Loucy (cell line): ENCODE data around the gene F2R.

Experiments used
- H2AFZ ChIP-seq: fragments of 200-600 bp; sonication (generic); 2 replicates; pipeline ENCODE4 v1.6.0; 2016; ENCODE audit warnings: antibody characterized with exemption, mild to moderate bottlenecking, low read length, moderate library complexity
- H3F3A ChIP-seq: fragments of 200-600 bp; 2 replicates; pipeline ENCODE4 v1.6.0; 2016; ENCODE audit warnings: antibody characterized with exemption, low read depth, mild to moderate bottlenecking
- H3K27me3 ChIP-seq: fragments of 200-600 bp; sonication (generic); 2 replicates; pipeline ENCODE4 v1.6.1; 2014; ENCODE audit warnings: low read length, mild to moderate bottlenecking; ENCODE audit not compliant: insufficient read depth, poor library complexity, severe bottlenecking
- H3K36me3 ChIP-seq: fragments of 200-600 bp; sonication (generic); 2 replicates; pipeline ENCODE4 v1.6.1; 2016; ENCODE audit warnings: low read length; ENCODE audit not compliant: insufficient read depth
- H3K4me1 ChIP-seq: fragments of 200-600 bp; sonication (generic); 2 replicates; pipeline ENCODE4 v1.5.1; 2014; ENCODE audit warnings: low read length, mild to moderate bottlenecking; ENCODE audit not compliant: insufficient read depth, poor library complexity, severe bottlenecking
- H3K4me2 ChIP-seq: fragments of 200-600 bp; sonication (generic); 2 replicates; pipeline ENCODE4 v1.6.0; 2014; ENCODE audit warnings: antibody characterized with exemption, low read length, low read depth, mild to moderate bottlenecking; ENCODE audit not compliant: poor library complexity, severe bottlenecking
- H3K4me3 ChIP-seq: fragments of 200-600 bp; sonication (generic); 2 replicates; pipeline ENCODE4 v1.5.1; 2014; ENCODE audit warnings: low read length, mild to moderate bottlenecking, mixed read lengths; ENCODE audit not compliant: poor library complexity, severe bottlenecking
- H3K79me2 ChIP-seq: fragments of 200-600 bp; sonication (generic); 2 replicates; pipeline ENCODE4 v1.6.1; 2014; ENCODE audit warnings: low read length; ENCODE audit not compliant: insufficient read depth
- H3K9ac ChIP-seq: fragments of 200-600 bp; sonication (generic); 2 replicates; pipeline ENCODE4 v1.6.0; 2014; ENCODE audit warnings: mild to moderate bottlenecking, low read depth, low read length, moderate library complexity; ENCODE audit not compliant: poor library complexity, severe bottlenecking
- H3K9me2 ChIP-seq: fragments of 200-600 bp; sonication (generic); replicated peaks from 2 replicates; pipeline ENCODE4 v1.6.1; 2016; ENCODE audit warnings: low read depth, low read length, mixed read lengths
- H3K9me3 ChIP-seq: fragments of 200-600 bp; sonication (generic); 2 replicates; pipeline ENCODE4 v1.6.1; 2014; ENCODE audit warnings: mild to moderate bottlenecking, antibody characterized with exemption, low read length, low read depth; ENCODE audit not compliant: insufficient read depth
- H4K20me1 ChIP-seq: fragments of 200-600 bp; sonication (generic); 2 replicates; pipeline ENCODE4 v1.6.0; 2014; ENCODE audit warnings: antibody characterized with exemption, low read length, mild to moderate bottlenecking; ENCODE audit not compliant: insufficient read depth, poor library complexity, severe bottlenecking
- EZH2phosphoT487 ChIP-seq: fragments of 200-600 bp; IDR thresholded peaks from 2 replicates; pipeline ENCODE4 v1.6.1; 2018; ENCODE audit warnings: antibody characterized with exemption, mild to moderate bottlenecking, moderate library complexity, borderline replicate concordance
- TF ChIP-seq, protein P1 (sequence below): fragments of 200-600 bp; sonication (generic); conservative IDR thresholded peaks from 2 replicates; pipeline ENCODE4 v1.5.1; 2014; ENCODE audit warnings: mild to moderate bottlenecking, antibody characterized with exemption, low read length

The F2R gene

GRCh38 chr5:76724871-76725270 is 8.9 kb downstream of the F2R start:
- peaks cover 26% of the 10 kb centered on the region for H3K36me3 ChIP-seq
- H3K4me1 ChIP-seq, result peaks cover 39% of the 10 kb centered on the region
- peaks cover 39% of the 10 kb centered on the region for H4K20me1 ChIP-seq
- H2AFZ ChIP-seq, result no peak overlapping the region
- H3K9ac ChIP-seq, result no peak overlapping the region
- H3K9me3 ChIP-seq, result peaks cover 20% of the 10 kb centered on the region
- H3K4me2 ChIP-seq, result peak overlapping the region; percentile 65
- H3K27me3 ChIP-seq, result no peaks in the 10 kb centered on the region
- TF ChIP-seq, protein P1, sequence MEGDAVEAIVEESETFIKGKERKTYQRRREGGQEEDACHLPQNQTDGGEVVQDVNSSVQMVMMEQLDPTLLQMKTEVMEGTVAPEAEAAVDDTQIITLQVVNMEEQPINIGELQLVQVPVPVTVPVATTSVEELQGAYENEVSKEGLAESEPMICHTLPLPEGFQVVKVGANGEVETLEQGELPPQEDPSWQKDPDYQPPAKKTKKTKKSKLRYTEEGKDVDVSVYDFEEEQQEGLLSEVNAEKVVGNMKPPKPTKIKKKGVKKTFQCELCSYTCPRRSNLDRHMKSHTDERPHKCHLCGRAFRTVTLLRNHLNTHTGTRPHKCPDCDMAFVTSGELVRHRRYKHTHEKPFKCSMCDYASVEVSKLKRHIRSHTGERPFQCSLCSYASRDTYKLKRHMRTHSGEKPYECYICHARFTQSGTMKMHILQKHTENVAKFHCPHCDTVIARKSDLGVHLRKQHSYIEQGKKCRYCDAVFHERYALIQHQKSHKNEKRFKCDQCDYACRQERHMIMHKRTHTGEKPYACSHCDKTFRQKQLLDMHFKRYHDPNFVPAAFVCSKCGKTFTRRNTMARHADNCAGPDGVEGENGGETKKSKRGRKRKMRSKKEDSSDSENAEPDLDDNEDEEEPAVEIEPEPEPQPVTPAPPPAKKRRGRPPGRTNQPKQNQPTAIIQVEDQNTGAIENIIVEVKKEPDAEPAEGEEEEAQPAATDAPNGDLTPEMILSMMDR, result no peak
- TF ChIP-seq EZH2phosphoT487, result no peak
- peaks cover 92% of the 10 kb centered on the region for H3K79me2 ChIP-seq
- H3K9me2 ChIP-seq, result no peaks in the 10 kb centered on the region
- 0 out of 2 replicates have a peak, but pooled peaks cover 3% of the 10 kb centered on the region for H3F3A ChIP-seq
- H3K4me3 ChIP-seq, result peak overlapping the region; percentile 6

GRCh38 chr5:76728965-76729364 is 13.0 kb downstream of the F2R start:
- Histone ChIP-seq H3K36me3 (peaks cover 63% of the 10 kb centered on the region), H4K20me1 (peaks cover 10% of the 10 kb centered on the region), H2AFZ (no peak overlapping the region), H3K4me1 (peaks cover 18% of the 10 kb centered on the region), H3K9ac (no peak overlapping the region), H3K4me3 (no peak overlapping the region), H3K9me3 (peaks cover 27% of the 10 kb centered on the region), H3K79me2 (peaks cover 66% of the 10 kb centered on the region), H3K27me3 (no peaks in the 10 kb centered on the region), H3K4me2 (no peak overlapping the region), H3K9me2 (no peaks in the 10 kb centered on the region), H3F3A (0 out of 2 replicates have a peak, but pooled peaks cover 3% of the 10 kb centered on the region)
- TF ChIP-seq, protein P1, result no peak
- no peak for TF ChIP-seq EZH2phosphoT487

- 0 out of 2 replicates have a peak, but pooled peaks cover 3% of the 10 kb centered on the region for H3F3A ChIP-seq
- no peaks in the 10 kb centered on the region for H3K27me3 ChIP-seq
- no peaks in the 10 kb centered on the region for H3K9me2 ChIP-seq
- TF ChIP-seq, protein P1, result no peak
- no peak for TF ChIP-seq EZH2phosphoT487
- peaks cover 4% of the 10 kb centered on the region for H4K20me1 ChIP-seq
- H3K4me3 ChIP-seq, result no peak overlapping the region
- peaks cover 27% of the 10 kb centered on the region for H3K9me3 ChIP-seq
- no peak overlapping the region for H2AFZ ChIP-seq
- peaks cover 59% of the 10 kb centered on the region for H3K79me2 ChIP-seq
- H3K9ac ChIP-seq, result no peak overlapping the region
- H3K4me2 ChIP-seq, result no peak overlapping the region
- peaks cover 11% of the 10 kb centered on the region for H3K4me1 ChIP-seq
- peaks cover 69% of the 10 kb centered on the region for H3K36me3 ChIP-seq
Observed at GRCh38 chr5:76729373-76730290, 13.7 kb downstream of the F2R start.
